Erythroblast (primary cell): Measurements from ENCODE around the gene TOP3B.
A peak's percentile ranks its signal among the peaks of the same experiment; 100 is the strongest.

Experiments
- DNase-seq, 2 experiments: peaks; one replicate each; lab custom pipeline; 2025; lab: John Stamatoyannopoulos, UW
- GATA1 ChIP-seq: IDR thresholded peaks from 2 replicates; pipeline ENCODE4 v1.6.1; 2011; ENCODE audit warnings: low read depth, mild to moderate bottlenecking, control low read depth, low read length, moderate library complexity
- POLR2A ChIP-seq: IDR thresholded peaks from 2 replicates; pipeline ENCODE4 v1.6.1; 2011; ENCODE audit warnings: mild to moderate bottlenecking, low read length

TOP3B gene

GRCh38 chr22:21982338-21982965, at the start of gene TOP3B:
Gene TOP3B, minus strand, starts transcription at chr22:21982787. Its CDS starts 7,078 bp downstream, at chr22:21975709.
- TF ChIP-seq POLR2A, result peak; percentile 70
- no peak for TF ChIP-seq GATA1

GRCh38 chr22:22031183-22031945, 48.8 kb upstream of the TOP3B start:
- no peak for TF ChIP-seq POLR2A
- no peak for TF ChIP-seq GATA1
- DNase-seq, result no peak

More at GRCh38 chr22:21982338-21982965, at the start of gene TOP3B:
- DNase-seq, result peak; percentile 88 to 91

- no peak for DNase-seq
- TF ChIP-seq POLR2A, result no peak
- no peak for TF ChIP-seq GATA1
These were observed 48.1 kb upstream of the TOP3B start for GRCh38 chr22:22030493-22031182.

GRCh38 chr22:22027955-22028354, 45.4 kb upstream of the TOP3B start:
- no peak for DNase-seq

GRCh38 chr22:22026157-22026831, 43.7 kb upstream of the TOP3B start:
- DNase-seq, result no peak

More at GRCh38 chr22:22027955-22028354, 45.4 kb upstream of the TOP3B start:
- TF ChIP-seq POLR2A (no peak), GATA1 (no peak)

GRCh38 chr22:22025320-22026156, 43.0 kb upstream of the TOP3B start:
- TF ChIP-seq GATA1, result no peak
- no peak for TF ChIP-seq POLR2A
- DNase-seq, result no peak

More at GRCh38 chr22:22026157-22026831, 43.7 kb upstream of the TOP3B start:
- TF ChIP-seq POLR2A (no peak), GATA1 (no peak)

- TF ChIP-seq GATA1 (no peak), POLR2A (no peak)
These were observed 41.9 kb upstream of the TOP3B start for GRCh38 chr22:22024440-22024839.

GRCh38 chr22:22023581-22024137, 41.1 kb upstream of the TOP3B start:
- TF ChIP-seq POLR2A, result no peak
- TF ChIP-seq GATA1, result no peak
- no peak for DNase-seq

More at GRCh38 chr22:22024440-22024839, 41.9 kb upstream of the TOP3B start:
- no peak for DNase-seq

GRCh38 chr22:22022947-22023534, 40.5 kb upstream of the TOP3B start:
- no peak for TF ChIP-seq POLR2A
- no peak for TF ChIP-seq GATA1

GRCh38 chr22:22022255-22022840, 39.8 kb upstream of the TOP3B start:
- TF ChIP-seq POLR2A (no peak), GATA1 (no peak)
- no peak for DNase-seq

More at GRCh38 chr22:22022947-22023534, 40.5 kb upstream of the TOP3B start:
- no peak for DNase-seq

- no peak for TF ChIP-seq POLR2A
- TF ChIP-seq GATA1, result no peak
- no peak for DNase-seq
These were observed 38.7 kb upstream of the TOP3B start for GRCh38 chr22:22021162-22021750.
